HG02678 (cell line): ENCODE measurements around the gene KCNE5.
"Not testable (repeated sequence)": the region's sequence is repeated elsewhere in the genome, so short reads cannot be mapped to it uniquely, and the experiment has no call there.

Experiments used
- ATAC-seq: cut with Tn5 transposase; IDR thresholded peaks from one replicate; pipeline ENCODE4 v1.9.1; 2021; ENCODE audit warnings: mild to moderate bottlenecking, moderate library complexity; ENCODE audit not compliant: unreplicated experiment

The KCNE5 gene

GRCh38 chrX:109624641-109625616 is at the start of gene KCNE5:
Gene KCNE5 (minus strand): TSS chrX:109625172. CDS start chrX:109625020, 152 bp downstream.
- no peak for ATAC-seq

GRCh38 chrX:109672239-109672638 is 47.3 kb upstream of the KCNE5 start:
- ATAC-seq, result no peak

- not testable (repeated sequence) for ATAC-seq
Measured at GRCh38 chrX:109671170-109671569, 46.2 kb upstream of the KCNE5 start.

DNA sequence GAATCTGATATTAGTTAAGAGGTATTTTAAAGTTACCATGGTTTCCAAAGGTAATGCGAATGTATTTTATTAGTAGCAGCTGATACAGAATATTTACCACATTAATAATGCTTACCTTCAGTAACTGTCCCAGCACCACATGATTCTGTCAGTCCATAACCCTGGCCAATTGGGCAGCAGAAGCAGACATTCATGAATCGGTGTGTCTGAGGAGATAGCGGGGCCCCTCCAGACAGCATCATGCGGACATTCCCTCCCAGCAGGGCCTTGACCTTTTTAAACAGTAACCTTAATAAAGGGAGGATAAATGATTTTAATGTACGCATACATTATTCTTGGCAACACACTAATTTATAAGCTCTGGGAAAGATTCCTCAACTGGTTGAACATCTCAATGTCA is 43.0 kb upstream of the KCNE5 start:
- no peak for ATAC-seq

DNA sequence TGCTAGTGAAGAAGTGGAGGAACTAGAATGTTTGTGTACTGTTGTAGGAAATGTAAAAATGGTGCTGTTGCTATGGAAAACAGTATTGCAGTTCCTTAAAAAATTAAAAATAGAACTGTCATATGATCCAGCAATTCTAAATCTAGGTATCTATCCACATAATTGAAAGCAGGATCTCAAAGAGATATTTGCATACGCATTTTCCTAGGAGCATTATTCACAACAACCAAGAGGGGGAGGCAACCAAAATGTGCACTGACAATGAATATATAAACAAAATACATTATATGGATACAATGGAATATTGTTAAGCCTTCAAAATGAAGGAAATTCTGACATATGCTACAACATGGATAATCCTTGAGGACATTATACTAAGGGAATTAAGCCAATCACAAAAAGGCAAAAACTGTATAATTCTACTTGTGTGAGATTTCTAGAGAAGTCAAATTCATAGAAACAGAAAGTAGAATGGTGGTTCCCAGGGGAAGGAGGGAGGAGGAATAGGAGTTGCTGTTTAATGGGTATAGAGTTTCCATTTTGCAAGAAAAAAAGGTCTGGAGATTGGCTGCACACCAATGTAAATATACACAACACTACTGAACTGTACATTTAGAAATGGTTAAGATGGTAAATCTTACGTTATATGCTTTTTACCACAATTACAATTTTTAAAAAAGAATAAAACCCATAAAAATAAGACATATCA is 35.6 kb upstream of the KCNE5 start:
- ATAC-seq, result no peak

- ATAC-seq, result no peak
Measured at GRCh38 chrX:109658391-109658790, 33.4 kb upstream of the KCNE5 start.

DNA sequence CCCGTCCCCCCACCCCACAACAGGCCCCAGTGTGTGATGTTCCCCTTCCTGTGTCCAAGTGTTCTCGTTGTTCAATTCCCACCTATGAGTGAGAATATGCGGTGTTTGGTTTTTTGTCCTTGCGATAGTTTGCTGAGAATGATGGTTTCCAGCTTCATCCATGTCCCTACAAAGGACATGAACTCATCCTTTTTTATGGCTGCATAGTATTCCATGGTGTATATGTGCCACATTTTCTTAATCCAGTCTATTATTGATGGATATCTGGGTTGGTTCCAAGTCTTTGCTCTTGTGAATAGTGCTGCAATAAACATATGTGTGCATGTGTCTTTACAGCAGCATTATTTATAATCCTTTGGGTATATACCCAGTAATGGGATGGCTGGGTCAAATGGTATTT is 32.4 kb upstream of the KCNE5 start:
- not testable (repeated sequence) for ATAC-seq

- no peak for ATAC-seq
Measured at GRCh38 chrX:109656774-109657173, 31.8 kb upstream of the KCNE5 start.

DNA sequence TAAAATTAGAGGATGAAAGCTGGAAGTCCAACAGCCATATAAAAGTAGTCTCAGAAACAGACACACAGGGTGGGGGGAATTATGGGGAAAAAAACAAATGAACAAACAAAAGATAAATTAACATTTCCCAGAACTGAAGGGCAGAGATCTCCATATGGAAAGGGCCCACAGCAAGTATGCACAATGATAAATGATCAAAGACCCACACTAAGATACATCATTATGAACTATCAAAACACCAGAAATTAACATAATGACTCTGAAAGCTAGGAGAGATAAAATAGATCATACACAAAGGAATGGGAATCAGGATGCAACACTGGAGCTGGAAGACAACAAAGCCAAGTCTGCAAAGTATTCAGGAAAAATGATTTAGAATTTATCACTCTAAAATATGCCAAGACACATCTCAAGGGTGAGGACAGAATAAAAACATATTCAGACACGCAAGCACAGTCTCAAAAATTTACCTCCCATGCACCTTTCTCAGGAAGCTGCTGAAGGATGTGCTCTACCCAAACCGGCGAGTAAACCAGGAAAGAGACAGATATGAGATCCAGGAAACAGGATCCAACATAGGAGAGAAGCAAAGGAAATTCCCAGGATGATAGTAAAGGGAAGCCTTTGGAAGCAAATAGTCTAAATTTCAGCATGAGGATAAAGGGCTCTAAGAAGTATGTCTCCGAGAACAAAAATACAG is 30.7 kb upstream of the KCNE5 start:
- ATAC-seq, result no peak

- ATAC-seq, result no peak
Measured at GRCh38 chrX:109654516-109655109, 29.6 kb upstream of the KCNE5 start.

- ATAC-seq, result not testable (repeated sequence)
Measured at GRCh38 chrX:109644671-109645070, 19.7 kb upstream of the KCNE5 start.

DNA sequence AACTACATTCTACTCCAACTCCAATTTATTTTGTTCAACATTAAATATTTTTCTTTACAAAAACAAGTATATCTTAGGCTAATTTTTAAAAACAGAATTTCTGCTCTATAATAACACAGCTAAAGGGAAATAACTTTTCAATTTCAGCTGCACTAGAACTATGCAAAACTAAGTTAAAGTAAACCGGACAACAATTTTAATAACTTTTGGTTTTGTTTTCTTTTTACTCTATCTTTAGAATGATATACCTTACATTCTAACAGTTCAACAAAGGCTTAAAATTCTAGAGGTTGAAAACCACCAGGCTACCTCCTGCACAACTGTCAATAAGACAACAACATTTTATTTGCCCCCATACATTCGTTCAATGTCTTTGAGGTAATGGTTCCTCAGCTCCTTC is 18.7 kb upstream of the KCNE5 start:
- ATAC-seq, result no peak

- ATAC-seq, result no peak
Measured at GRCh38 chrX:109638158-109638557, 13.2 kb upstream of the KCNE5 start.

- not testable (repeated sequence) for ATAC-seq
Measured at GRCh38 chrX:109637477-109637876, 12.5 kb upstream of the KCNE5 start.

DNA sequence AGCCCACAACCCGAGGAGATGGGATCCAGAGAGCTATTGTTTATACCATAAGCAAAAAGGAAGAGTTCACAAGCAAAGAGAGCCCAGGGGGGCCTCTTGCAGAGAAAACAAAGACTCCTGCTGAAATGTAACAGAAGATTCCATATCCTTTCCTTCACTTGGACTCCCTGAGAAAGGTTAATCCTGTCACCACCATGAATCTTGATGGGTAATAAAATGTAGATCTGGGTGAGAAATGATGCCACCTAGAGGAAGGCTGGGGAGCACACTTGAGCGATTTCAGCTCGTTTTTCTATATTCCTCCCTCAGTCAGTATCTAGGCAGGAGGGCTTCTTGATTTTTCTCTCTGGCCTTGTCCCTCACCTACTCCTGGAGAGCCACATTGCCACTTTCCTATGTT is 10.2 kb upstream of the KCNE5 start:
- ATAC-seq, result no peak

GRCh38 chrX:109632906-109633504 is 8.0 kb upstream of the KCNE5 start:
- no peak for ATAC-seq

- no peak for ATAC-seq
Measured at GRCh38 chrX:109629310-109629709, 4.3 kb upstream of the KCNE5 start.

GRCh38 chrX:109626637-109627036 is 1.7 kb upstream of the KCNE5 start:
- no peak for ATAC-seq

DNA sequence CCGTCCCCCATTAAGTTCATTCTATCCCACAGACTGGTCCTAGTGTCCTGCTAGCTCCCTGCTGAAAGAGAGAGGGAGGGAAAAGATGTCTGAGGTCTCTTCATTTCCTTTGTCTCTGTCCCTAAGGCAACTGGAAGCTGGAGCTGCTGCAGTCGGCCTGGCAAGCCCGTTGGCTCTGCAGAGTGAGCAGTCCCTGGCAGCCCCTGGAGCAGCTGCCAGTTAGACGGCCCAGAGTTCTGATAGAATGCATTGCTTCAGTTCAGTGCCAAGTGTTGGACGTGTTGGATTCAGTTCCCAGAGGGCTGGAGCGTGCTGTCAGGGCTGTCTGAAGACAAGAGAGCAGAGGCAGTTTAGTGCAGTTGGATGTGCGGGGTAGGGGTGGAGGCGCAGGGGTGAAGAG is 975 bp downstream of the KCNE5 start:
- no peak for ATAC-seq

DNA sequence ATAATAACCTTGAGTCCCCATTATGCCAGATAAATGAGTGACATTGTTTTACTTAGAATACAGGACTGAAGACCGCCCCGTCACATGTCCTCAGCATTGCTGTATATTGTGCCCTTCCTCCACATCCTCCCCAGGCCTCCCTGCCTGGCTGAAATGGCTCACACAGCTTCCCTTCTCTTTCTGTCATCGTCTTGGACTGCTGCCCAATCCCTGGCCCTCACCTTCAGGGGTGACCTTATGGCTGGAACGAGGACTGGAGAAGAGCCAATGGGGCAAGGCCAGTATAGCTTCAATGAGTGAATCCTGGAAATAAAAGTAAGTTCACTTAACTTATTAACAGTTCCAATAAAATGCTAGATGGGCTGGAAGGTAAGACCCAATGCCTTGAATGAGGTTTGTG is 2.7 kb downstream of the KCNE5 start:
- no peak for ATAC-seq

GRCh38 chrX:109619771-109620170 is 5.2 kb downstream of the KCNE5 start:
- ATAC-seq, result no peak
